ENCODE results near the gene TOM1L2.
A peak's percentile ranks its signal among the peaks of the same experiment; 100 is the strongest.
"Not testable (repeated sequence)": the region's sequence is repeated elsewhere in the genome, so short reads cannot be mapped to it uniquely, and the experiment has no call there.

Gene TOM1L2

GRCh38 chr17:17919169-17920107 is 52.8 kb downstream of the TOM1L2 start:
- peak; percentile 72 for DNase-seq

GRCh38 chr17:17917394-17917793 is 54.8 kb downstream of the TOM1L2 start:
- no peak for DNase-seq

- no peak for DNase-seq
Measured at GRCh38 chr17:17915183-17915582, 57.0 kb downstream of the TOM1L2 start.

- peak; percentile 34 for DNase-seq
Measured at GRCh38 chr17:17913695-17914332, 58.4 kb downstream of the TOM1L2 start.

GRCh38 chr17:17912336-17912735 is 59.9 kb downstream of the TOM1L2 start:
- DNase-seq, result not testable (repeated sequence)

GRCh38 chr17:17911001-17911613 is 61.1 kb downstream of the TOM1L2 start:
- no peak for DNase-seq

- no peak for DNase-seq
Measured at GRCh38 chr17:17910060-17910459, 62.1 kb downstream of the TOM1L2 start.

- DNase-seq, result no peak
Measured at GRCh38 chr17:17909078-17909477, 63.1 kb downstream of the TOM1L2 start.

GRCh38 chr17:17907469-17907868 is 64.7 kb downstream of the TOM1L2 start:
- DNase-seq, result no peak

- DNase-seq, result no peak
Measured at GRCh38 chr17:17906418-17907215, 65.6 kb downstream of the TOM1L2 start.

- DNase-seq, result no peak
Measured at GRCh38 chr17:17905036-17905320, 67.2 kb downstream of the TOM1L2 start.

GRCh38 chr17:17904166-17905035 is 67.8 kb downstream of the TOM1L2 start:
- no peak for DNase-seq

GRCh38 chr17:17902877-17903276 is 69.3 kb downstream of the TOM1L2 start:
- DNase-seq, result no peak

GRCh38 chr17:17902376-17902775 is 69.8 kb downstream of the TOM1L2 start:
- DNase-seq, result no peak

GRCh38 chr17:17900615-17901520 is 71.3 kb downstream of the TOM1L2 start:
- DNase-seq, result no peak

- DNase-seq, result no peak
Measured at GRCh38 chr17:17899486-17899885, 72.7 kb downstream of the TOM1L2 start.

- no peak for DNase-seq
Measured at GRCh38 chr17:17898673-17899072, 73.5 kb downstream of the TOM1L2 start.

GRCh38 chr17:17897442-17897841 is 74.8 kb downstream of the TOM1L2 start:
- DNase-seq, result no peak

GRCh38 chr17:17896746-17897145 is 75.5 kb downstream of the TOM1L2 start:
- no peak for DNase-seq

- no peak for DNase-seq
Measured at GRCh38 chr17:17893801-17894644, 78.2 kb downstream of the TOM1L2 start.
